T47D (cell line): ENCODE data around the gene RNF19B.

Source experiments
- DNase-seq, 2 experiments: peaks; one replicate each; pipeline versions ENCODE4 v3.0.0 to v3.0.0-alpha.2; 2011 to 2012; ENCODE audit warnings: low read depth in 1 of 2, low spot score in 1 of 2
- JUND ChIP-seq: IDR thresholded peaks from 2 replicates; pipeline ENCODE4 v1.6.1; 2012; ENCODE audit warnings: low read depth
- in situ Hi-C: cut with HindIII; loops from 2 replicates; pipeline ENCODE4 v1.10.0; 2016; ENCODE audit warnings: low sequenced_read_pairs, low pct_unique_long_range_greater_than_20kb

The RNF19B gene

GRCh38 chr1:32887623-32888022 lies 77.0 kb downstream of the RNF19B start:
- no peak for DNase-seq
- no peak for TF ChIP-seq JUND
- in situ Hi-C loops: no loop called here

DNA sequence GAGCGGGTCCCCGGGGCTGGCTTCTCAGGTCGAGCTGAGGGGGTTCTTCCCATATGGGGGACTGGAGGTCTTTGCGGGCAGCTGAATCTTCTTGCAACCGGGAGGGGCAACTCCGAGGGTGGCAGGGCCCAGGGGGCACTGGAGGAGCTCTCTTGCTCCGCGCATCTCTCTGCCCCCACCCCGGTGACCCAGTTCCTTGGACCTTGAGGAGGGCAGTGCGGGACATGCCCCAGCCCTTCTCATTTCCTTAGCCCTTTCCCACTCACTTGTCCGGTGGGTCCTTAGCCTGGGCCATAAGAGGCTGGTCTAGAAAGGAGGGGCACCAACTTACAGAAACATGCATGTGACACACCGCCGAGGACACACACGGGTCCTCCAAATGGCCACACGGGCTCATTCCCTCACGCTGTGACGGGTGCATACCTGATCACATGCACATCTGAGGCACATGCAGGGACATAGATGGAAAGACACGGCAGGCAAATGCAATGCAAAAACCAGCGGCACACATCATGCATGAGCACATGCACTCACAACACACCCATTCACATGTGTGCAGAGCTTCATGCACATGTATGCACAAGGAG lies 77.7 kb downstream of the RNF19B start:
- no peak for TF ChIP-seq JUND
- no peak for DNase-seq
- in situ Hi-C loops: no loop called here
